ENCODE data around the gene BRINP1. TPM values are rescaled to one million over a fixed set of nuclear protein-coding genes. Genes with fewer than 3 reads are reported as not detected.

BRINP1 gene
- total RNA-seq, 6 donors from 2014 or later, result 0.30 to 10.9 (median 0.72) TPM; not detected in 1

DNA sequence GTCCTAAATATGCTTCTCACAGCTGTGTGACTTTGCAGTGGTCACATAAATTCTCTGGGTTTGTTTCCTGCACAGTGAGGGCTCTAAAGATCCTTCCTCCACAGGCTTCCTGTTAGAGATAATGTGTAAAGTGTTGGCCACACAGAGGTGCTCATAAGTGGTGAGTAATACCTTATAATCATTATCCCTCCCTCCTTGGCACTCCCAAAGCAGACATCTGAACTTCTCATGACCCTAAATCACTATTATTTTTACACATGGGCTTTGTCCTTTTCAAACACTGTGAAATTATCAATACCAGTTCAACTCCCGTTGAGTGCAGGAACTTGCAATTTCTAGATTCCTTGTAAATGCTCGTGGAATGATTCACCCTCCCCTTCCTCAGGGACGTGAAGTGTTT is 100.2 kb downstream of the BRINP1 start:
- Histone ChIP-seq H3K36me3 (no peaks in the 10 kb centered on the region), H3K4me3 (no peak overlapping the region), H3K9me3 (no peaks in the 10 kb centered on the region), H3K27ac (no peak overlapping the region), H3K4me1 (no peaks in the 10 kb centered on the region), H3K27me3 (no peaks in the 10 kb centered on the region)
- TF ChIP-seq, protein P1, sequence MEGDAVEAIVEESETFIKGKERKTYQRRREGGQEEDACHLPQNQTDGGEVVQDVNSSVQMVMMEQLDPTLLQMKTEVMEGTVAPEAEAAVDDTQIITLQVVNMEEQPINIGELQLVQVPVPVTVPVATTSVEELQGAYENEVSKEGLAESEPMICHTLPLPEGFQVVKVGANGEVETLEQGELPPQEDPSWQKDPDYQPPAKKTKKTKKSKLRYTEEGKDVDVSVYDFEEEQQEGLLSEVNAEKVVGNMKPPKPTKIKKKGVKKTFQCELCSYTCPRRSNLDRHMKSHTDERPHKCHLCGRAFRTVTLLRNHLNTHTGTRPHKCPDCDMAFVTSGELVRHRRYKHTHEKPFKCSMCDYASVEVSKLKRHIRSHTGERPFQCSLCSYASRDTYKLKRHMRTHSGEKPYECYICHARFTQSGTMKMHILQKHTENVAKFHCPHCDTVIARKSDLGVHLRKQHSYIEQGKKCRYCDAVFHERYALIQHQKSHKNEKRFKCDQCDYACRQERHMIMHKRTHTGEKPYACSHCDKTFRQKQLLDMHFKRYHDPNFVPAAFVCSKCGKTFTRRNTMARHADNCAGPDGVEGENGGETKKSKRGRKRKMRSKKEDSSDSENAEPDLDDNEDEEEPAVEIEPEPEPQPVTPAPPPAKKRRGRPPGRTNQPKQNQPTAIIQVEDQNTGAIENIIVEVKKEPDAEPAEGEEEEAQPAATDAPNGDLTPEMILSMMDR (IDR thresholded peaks at IDR 0.05), result no peak
- TF ChIP-seq POLR2AphosphoS5 (IDR thresholded peaks at IDR 0.05) (no peak), EP300 (IDR thresholded peaks at IDR 0.05) (no peak), POLR2A (IDR thresholded peaks at IDR 0.05) (no peak)
- ATAC-seq (ENCODE audit: low FRiP score in 2 of 2), result no peak
- no peak for DNase-seq
- WGBS, 2 donors, result 26 to 41% methylated on average over 3 of the region's 3 CpGs

DNA sequence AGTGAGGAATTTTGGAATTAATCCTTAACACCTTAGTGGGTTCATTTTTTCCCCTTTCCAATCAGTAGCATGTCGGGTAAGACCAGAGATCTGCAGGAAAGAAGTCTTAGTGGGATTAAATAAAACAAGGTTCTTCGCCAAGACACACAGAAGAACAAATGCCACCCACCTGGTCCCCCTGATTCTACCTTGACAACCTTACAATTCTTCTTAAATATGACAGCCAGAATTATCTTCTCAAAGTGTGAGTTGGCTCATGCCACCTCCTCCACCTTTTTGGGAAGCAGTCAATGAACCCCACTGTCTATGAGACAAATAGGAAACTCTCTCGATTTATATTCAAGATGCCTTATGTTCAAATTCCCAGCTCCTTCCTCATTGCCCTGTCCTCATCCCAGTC is 105.1 kb downstream of the BRINP1 start:
- ATAC-seq (ENCODE audit: low FRiP score in 2 of 2) (no peak), DNase-seq (no peak)
- H3K27ac ChIP-seq, result no peak overlapping the region
- no peak for TF ChIP-seq POLR2AphosphoS5 (IDR thresholded peaks at IDR 0.05)
- TF ChIP-seq EP300 (IDR thresholded peaks at IDR 0.05), result no peak
- TF ChIP-seq, protein P1 (IDR thresholded peaks at IDR 0.05), result no peak
- TF ChIP-seq POLR2A (IDR thresholded peaks at IDR 0.05), result no peak
- H3K4me3 ChIP-seq, result no peak overlapping the region
- no peaks in the 10 kb centered on the region for H3K36me3 ChIP-seq
- H3K9me3 ChIP-seq, result no peaks in the 10 kb centered on the region
- no peaks in the 10 kb centered on the region for H3K4me1 ChIP-seq
- H3K27me3 ChIP-seq, result no peaks in the 10 kb centered on the region
- WGBS, 2 donors, result 89 to 90% methylated on average over 3 of the region's 3 CpGs

DNA sequence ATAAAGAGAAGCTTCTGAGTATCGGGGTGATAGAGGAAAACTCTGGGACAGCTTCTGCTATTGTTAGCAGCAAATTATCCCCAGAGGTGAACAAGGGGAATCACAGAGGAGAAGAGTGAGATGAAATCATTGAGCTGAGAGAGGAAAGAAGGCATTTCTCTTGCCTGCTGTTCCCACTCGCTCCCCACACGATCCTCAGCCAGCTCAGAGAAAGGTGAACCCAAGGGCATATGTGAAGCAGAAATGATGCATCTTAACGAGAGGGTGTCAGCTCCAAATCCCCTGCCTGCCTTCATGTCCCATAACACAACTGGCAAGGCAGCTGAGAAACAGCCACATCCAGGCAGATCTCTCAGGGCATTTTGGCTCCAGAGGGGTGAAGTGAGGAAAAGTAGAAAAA is 111.6 kb downstream of the BRINP1 start:
- WGBS, 2 donors, result 48 to 56% methylated on average over 4 of the region's 4 CpGs
- ATAC-seq (ENCODE audit: low FRiP score in 2 of 2) (no peak), DNase-seq (no peak)
- TF ChIP-seq, protein P1 (IDR thresholded peaks at IDR 0.05), result no peak
- TF ChIP-seq POLR2A (IDR thresholded peaks at IDR 0.05) (no peak), POLR2AphosphoS5 (IDR thresholded peaks at IDR 0.05) (no peak), EP300 (IDR thresholded peaks at IDR 0.05) (no peak)
- no peak overlapping the region for H3K4me3 ChIP-seq
- H3K9me3 ChIP-seq, result no peaks in the 10 kb centered on the region
- no peak overlapping the region for H3K27ac ChIP-seq
- H3K36me3 ChIP-seq, result no peaks in the 10 kb centered on the region
- no peaks in the 10 kb centered on the region for H3K27me3 ChIP-seq
- H3K4me1 ChIP-seq, result no peaks in the 10 kb centered on the region

DNA sequence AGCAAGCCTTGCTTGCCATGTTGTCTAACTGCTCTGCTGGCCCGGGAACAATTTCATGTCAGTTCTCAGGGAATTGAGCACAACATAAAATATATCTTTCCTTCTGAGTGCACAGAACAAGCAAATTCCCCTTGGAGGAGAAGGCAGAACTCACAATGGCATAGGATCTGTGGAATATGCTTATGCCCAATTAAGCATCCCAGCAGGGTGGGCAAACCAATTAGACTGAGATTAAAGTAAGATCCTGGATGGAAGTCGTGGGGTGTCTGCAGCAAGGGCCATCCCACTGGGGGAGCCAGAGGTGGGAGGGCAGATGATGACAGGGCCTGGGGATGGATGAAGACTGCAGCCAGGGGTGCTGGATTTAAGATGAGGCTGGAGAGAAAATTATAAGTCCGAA is 114.1 kb downstream of the BRINP1 start:
- TF ChIP-seq POLR2A (IDR thresholded peaks at IDR 0.05) (no peak), EP300 (IDR thresholded peaks at IDR 0.05) (no peak), POLR2AphosphoS5 (IDR thresholded peaks at IDR 0.05) (no peak)
- TF ChIP-seq, protein P1 (IDR thresholded peaks at IDR 0.05), result no peak
- H3K9me3 ChIP-seq, result no peaks in the 10 kb centered on the region
- no peaks in the 10 kb centered on the region for H3K27me3 ChIP-seq
- DNase-seq (no peak), ATAC-seq (ENCODE audit: low FRiP score in 2 of 2) (no peak)
- H3K4me1 ChIP-seq, result no peaks in the 10 kb centered on the region
- H3K4me3 ChIP-seq, result no peak overlapping the region
- WGBS, 2 donors, result 67 to 77% methylated on average over 3 of the region's 3 CpGs
- H3K27ac ChIP-seq, result no peak overlapping the region
- no peaks in the 10 kb centered on the region for H3K36me3 ChIP-seq

- no peak overlapping the region for H3K4me3 ChIP-seq
- TF ChIP-seq, protein P1 (IDR thresholded peaks at IDR 0.05), result no peak
- TF ChIP-seq EP300 (IDR thresholded peaks at IDR 0.05) (no peak), POLR2A (IDR thresholded peaks at IDR 0.05) (no peak), POLR2AphosphoS5 (IDR thresholded peaks at IDR 0.05) (no peak)
- H3K36me3 ChIP-seq, result no peaks in the 10 kb centered on the region
- DNase-seq (no peak), ATAC-seq (ENCODE audit: low FRiP score in 2 of 2) (no peak)
- H3K27me3 ChIP-seq, result no peaks in the 10 kb centered on the region
- H3K27ac ChIP-seq, result no peak overlapping the region
- H3K4me1 ChIP-seq, result no peaks in the 10 kb centered on the region
- 90 to 93% methylated on average over 5 of the region's 5 CpGs for WGBS, 2 donors
- H3K9me3 ChIP-seq, result no peaks in the 10 kb centered on the region
Observed at GRCh38 chr9:119252671-119253299, 116.5 kb downstream of the BRINP1 start.

Data from upper lobe of left lung (tissue), 6 donors.